Stromal cell of bone marrow (primary cell): ENCODE measurements around the gene ZDHHC4.
"Not testable (repeated sequence)": the region's sequence is repeated elsewhere in the genome, so short reads cannot be mapped to it uniquely, and the experiment has no call there.

Experiments
- DNase-seq: peaks from one replicate; pipeline ENCODE4 v3.0.0-alpha.2; 2012; ENCODE audit warnings: low read depth

ZDHHC4 gene

GRCh38 chr7:6607651-6608051, 30.4 kb downstream of the ZDHHC4 start:
- no peak for DNase-seq

GRCh38 chr7:6608081-6608480, 30.8 kb downstream of the ZDHHC4 start:
- no peak for DNase-seq

GRCh38 chr7:6608794-6609193, 31.5 kb downstream of the ZDHHC4 start:
- DNase-seq = no peak

GRCh38 chr7:6612819-6613218, 35.6 kb downstream of the ZDHHC4 start:
- DNase-seq = no peak

GRCh38 chr7:6613706-6614105, 36.5 kb downstream of the ZDHHC4 start:
- DNase-seq = no peak

- no peak for DNase-seq
Observed at GRCh38 chr7:6614953-6615722, 37.9 kb downstream of the ZDHHC4 start, which contains the start of gene ZNF853. Gene ZNF853, plus strand, starts transcription at chr7:6615610. Its CDS starts 565 bp downstream, at chr7:6616175.

- no peak for DNase-seq
Observed at GRCh38 chr7:6615723-6616555, 38.7 kb downstream of the ZDHHC4 start.

GRCh38 chr7:6616854-6617643, 39.8 kb downstream of the ZDHHC4 start:
- DNase-seq = no peak

- no peak for DNase-seq
Observed at GRCh38 chr7:6618621-6619020, 41.4 kb downstream of the ZDHHC4 start.

- DNase-seq = no peak
Observed at GRCh38 chr7:6619961-6620360, 42.7 kb downstream of the ZDHHC4 start.

GRCh38 chr7:6621195-6622133, 44.2 kb downstream of the ZDHHC4 start:
- no peak for DNase-seq

- DNase-seq = no peak
Observed at GRCh38 chr7:6622134-6622710, 45.0 kb downstream of the ZDHHC4 start.

GRCh38 chr7:6623589-6624245, 46.5 kb downstream of the ZDHHC4 start:
- no peak for DNase-seq

- DNase-seq = no peak
Observed at GRCh38 chr7:6624246-6624611, 47.0 kb downstream of the ZDHHC4 start.

GRCh38 chr7:6628045-6628444, 50.8 kb downstream of the ZDHHC4 start:
- DNase-seq = no peak

- DNase-seq = no peak
Observed at GRCh38 chr7:6630007-6630849, 53.0 kb downstream of the ZDHHC4 start.

- DNase-seq = no peak
Observed at GRCh38 chr7:6631605-6632004, 54.4 kb downstream of the ZDHHC4 start.

- no peak for DNase-seq
Observed at GRCh38 chr7:6634021-6634420, 56.8 kb downstream of the ZDHHC4 start.

- DNase-seq = not testable (repeated sequence)
Observed at GRCh38 chr7:6634971-6635370, 57.7 kb downstream of the ZDHHC4 start.
